Fibroblast of skin of back (primary cell): ENCODE results near the gene CACNA1G. TPM values are rescaled to one million over a fixed set of nuclear protein-coding genes. Genes with fewer than 3 reads are reported as not detected.

ENCODE experiments used
- DNase-seq: peaks from one replicate; pipeline ENCODE4 v3.0.0-alpha.2; 2013
- polyA plus RNA-seq, 2 experiments: library from polyadenylated mRNA; unstranded; fragments of 120-200 nt; gene quantifications; one replicate each; pipeline ENCODE4 v1.2.1, GENCODE V29; 2013; ENCODE audit not compliant: insufficient read length in 2 of 2

CACNA1G gene
- 0.37 TPM for polyA plus RNA-seq (2013, experiment 1 of 2; ENCODE audit: insufficient read length)
- polyA plus RNA-seq (2013, experiment 2 of 2; ENCODE audit: insufficient read length), result 0.08 TPM

DNA sequence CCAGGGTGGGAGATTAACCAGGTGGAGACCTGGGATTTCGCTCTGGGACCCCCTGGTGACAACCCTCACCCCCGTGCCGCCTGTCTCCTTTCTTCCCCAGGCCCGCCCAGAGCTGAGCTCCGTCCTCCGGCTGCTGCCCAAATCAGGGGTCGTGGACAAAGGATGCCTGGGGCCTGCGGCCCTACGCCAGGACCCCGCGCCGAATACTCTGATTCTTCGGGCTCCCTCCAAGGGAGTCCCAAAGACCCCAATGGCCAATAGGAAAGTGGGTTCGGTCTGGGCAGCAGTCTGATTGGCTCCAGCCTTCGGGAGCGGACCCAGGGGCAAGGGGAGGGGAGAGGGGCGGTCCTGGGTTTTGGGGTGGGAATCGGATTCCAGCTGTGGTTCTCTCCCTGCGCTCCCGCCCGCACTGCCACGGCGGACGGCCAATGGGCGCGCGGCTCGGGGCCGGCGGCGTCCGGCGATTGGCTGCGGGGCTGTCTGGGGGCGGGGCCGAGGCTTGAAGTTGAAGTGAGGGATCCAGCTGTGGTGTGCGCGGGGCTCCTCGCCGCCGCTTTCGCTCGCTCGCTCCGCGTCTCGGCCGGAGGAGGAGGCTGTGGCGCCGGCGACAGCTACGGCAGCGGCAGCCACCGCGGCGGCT is at the start of gene CACNA1G:
Gene CACNA1G, plus strand, starts transcription at position 531 of the 640 bp plus-strand sequence. CDS start 745 bp downstream, outside the sequence.
- DNase-seq, result peak; percentile 85

DNA sequence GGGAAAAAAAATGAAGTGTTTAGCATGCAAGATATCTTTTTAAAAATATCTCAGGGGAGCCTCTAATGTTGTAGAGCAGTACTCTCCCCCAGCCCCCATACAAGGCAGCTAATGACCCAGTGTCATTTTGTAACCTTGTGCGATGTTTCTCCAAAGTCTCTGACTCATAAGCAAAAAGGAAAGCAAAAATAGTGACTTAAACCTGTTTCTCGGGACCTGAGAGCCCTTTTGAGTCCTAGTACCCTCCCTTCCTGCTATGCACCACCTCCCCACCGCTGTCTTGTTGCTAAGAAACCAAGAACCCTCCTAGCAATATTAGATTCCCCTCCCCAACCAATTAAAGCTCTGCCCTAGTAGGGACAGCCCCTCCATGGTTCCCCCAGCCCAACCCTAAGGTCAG is 49.5 kb upstream of the CACNA1G start:
- peak; percentile 27 for DNase-seq

DNA sequence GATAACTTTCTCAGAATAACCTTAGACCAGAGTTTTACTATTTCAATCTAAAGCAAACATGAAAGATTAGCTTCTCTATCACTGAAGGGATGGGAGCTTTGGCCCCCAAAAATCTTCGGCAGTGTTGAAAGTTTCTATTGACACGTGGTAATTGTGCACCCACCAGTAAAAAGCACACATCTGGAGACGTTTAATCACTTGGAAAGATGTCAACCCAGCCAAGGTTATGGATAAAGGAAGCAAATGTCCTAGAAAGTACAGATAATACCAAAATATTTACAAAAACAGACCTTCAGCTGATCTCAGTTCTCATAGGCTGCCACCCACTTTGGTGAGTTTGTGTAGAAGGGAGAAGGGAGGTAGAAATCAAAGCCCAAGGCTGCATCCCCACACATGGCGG is 47.0 kb upstream of the CACNA1G start:
- DNase-seq, result no peak

DNA sequence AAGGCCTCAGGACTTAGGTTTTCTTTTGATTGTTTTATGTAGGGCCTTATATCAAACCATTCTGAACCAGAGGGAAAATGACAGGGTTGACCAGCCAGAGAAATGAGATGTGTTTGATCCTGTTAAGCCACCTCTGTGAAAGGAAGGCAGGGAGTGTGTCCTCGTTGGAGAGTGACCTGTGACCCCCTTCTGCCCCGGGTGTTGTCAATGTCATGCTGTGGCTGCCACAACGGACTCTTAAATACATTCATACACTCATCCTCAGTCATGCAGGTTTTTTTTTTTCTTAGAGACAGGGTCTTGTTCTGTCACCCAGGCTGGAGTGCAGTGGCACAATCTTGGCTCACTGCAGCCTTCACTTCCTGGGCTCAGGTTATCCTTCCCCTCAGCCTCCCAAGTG is 46.1 kb upstream of the CACNA1G start:
- DNase-seq, result no peak

DNA sequence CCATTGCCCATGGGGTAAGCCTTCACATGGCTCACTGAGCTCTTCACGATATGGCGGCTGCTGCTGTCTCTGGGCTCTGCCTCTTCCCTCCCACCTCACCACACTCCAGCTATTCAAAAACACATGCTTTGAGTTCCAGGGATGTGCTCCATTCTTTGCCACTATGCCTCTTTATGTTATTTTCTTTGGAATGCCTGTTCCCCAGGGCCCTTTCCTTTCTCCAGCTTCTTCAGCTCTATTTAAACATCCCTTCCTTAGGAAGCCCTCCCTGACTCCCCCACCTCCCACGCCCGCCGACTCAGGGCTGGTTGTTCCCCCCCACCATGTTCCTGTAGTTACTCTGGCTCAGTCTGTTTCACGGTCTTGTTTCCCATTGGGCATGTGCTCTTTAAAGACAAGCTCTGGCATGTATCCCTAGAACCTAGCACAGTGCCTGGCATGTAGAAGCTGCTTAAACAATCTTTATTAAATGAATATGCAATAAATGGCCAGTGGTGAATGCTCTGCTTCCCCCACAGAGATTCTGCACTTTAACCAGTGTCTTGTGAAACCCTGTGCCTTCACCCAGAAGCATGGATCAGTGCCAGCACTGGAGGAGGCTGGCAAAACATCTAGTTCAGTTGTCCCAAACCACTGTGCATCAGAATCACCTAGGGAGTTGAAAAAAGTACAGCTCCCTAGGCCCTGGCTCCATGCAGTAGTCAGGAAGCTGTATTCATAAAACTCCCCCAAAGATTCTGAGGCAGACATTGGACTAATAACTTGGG is 45.4 kb upstream of the CACNA1G start:
- peak; percentile 83 for DNase-seq

DNA sequence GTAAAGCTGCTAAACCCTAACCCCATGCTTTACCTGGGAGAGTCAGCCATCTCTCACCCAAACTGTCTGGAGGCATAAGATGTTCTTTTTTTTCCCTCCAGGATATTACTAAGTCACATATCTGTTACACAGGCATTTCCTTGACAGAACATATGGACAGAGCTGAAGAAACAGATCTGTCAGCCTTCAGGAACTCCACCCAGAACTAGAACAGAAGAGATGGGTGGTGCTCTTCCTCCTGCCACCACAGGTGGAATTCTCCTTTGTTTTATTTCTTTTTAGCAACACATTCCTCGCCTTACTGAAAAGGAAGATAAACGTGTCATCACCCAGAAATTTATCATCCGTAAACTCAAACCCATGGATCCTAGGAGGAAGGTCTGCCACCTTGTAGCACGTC is 43.5 kb upstream of the CACNA1G start:
- DNase-seq, result no peak

DNA sequence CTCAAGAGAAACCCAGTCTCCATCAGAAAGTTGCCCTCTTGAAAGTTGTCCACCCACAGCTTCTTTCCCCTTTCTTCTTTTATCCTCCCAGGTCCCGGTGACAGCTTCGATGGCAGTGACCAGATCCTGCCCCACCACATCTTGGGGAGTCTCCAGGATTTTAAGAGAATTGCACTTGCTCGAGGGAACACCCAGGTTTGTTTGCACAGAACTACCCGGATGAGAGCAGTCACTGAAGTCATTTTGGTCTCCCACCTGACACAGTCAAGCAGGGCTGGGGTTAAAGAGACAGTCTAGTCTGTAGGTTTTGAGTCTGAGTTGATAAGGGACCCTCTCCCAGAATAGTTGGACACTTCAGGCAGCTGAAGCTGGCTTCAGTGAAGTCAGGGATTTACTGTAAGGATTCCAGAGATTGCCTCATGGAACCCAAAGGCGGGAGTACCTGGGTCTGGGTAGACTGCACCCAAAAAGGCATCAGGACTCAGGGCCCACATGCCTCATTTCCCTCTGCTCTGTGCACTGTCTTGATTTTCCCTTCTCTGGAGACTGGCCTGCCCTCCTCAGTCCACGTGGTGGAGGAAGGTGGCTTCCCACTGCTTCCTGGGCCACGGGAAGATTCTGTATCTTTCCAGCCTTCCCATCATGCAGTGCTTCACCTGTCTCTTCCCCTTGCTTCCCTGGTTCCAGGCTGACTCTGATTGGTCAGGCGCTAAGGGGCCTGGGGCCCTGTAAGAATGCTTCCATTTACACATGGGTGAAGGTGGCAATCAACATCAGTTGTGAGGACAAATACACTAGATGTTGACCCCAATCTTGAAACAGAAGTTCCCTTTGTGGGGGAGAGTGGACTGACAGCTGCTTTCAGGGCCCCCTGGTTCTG is 42.8 kb upstream of the CACNA1G start:
- no peak for DNase-seq

DNA sequence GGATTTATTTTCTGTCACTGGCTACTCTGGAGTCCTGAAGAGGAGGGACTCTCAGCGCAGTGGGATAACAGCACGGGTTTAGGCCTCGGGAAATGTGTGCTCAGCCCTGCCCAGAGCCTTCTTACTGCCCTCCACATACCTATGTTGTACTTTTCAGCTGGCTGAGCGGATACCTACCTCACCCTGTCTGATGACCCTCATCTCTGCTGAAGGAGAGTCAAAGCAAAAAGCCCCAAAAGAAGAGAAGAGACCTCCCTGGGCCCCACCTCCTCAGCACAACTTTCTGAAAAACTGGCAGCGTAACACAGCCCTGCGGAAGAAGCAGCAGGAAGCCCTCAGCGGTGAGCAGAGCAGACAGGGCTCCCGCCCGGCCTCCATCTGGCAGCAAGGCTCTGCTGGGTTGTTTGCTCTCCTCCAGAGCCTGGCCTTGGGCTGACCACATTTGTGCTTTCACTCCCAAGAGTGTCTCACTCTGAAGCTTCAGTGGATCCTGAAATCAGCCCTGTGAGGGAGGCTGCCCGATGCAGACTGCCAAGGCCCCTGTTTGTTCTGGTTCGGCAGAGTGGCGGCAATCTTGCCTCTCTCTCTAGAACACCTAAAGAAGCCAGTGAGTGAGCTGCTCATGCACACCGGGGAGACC is 42.0 kb upstream of the CACNA1G start:
- no peak for DNase-seq

DNA sequence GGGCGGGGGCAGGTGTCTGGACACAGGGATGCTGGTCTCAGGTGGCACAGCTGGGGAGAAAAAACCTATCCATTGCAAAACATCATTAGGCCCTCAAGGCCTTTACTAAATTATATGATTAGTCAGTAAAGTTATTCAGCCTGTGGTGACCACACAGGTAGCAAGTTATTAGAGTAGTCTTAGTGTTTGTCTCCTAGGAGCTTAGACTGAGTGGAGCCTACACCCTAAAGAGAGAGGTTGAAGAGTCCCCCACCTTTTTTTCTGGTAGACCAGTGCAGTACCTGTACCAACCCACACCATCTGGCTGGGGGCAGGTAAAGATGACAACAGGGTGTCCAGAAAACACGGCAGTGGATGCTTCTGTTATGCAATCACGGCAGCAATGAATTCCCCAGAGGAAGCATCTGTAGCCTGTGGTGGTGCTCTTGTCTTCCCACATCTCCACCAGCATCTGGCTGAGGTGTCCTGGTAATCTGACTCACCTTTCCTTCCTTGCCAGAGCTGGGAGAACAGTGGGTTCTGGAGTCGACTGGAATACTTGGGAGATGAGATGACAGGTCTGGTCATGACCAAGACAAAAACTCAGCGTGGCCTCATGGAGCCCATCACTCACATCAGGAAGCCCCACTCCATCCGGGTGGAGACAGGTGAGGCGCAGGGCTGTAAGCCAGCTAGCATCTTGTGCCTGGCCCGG is 41.2 kb upstream of the CACNA1G start:
- no peak for DNase-seq

DNA sequence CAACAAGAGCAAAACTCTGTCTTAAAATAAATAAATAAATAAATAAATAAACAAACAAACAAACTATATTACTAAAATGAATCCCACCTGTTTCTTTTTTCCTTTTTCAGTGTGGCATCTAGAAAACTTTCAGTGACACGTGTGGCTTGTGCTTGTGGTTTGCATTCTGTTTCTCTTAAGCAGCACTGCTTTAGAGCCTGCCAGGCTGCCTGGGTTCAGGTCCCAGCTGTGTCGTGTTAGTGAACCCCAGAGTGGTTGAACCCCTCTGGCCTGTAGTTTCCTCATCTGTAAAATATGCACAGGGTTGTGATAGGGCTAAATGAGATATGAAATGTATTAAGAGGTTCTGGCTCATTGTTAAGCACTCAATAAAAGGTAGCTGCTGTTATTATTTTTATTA is 40.0 kb upstream of the CACNA1G start:
- no peak for DNase-seq

DNA sequence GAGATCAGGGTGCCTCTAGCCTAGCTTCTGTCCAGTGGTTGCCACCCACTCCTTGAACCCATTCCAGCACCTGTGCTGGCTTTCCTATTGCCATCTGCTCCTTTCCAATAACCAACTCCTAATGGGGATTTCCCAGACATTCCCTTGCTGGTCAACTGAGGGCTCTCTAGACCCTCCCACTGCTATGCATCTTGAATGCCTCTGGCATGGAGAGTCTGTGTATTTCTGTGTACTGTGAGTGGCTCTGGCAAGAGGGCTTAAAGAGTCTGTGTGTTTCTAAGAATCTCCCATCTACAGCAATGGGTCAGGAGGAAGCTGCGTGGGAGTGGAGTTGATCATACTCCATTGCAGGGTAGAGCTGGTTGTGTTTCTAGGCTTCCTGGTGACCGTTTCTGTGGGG is 39.0 kb upstream of the CACNA1G start:
- DNase-seq, result no peak

DNA sequence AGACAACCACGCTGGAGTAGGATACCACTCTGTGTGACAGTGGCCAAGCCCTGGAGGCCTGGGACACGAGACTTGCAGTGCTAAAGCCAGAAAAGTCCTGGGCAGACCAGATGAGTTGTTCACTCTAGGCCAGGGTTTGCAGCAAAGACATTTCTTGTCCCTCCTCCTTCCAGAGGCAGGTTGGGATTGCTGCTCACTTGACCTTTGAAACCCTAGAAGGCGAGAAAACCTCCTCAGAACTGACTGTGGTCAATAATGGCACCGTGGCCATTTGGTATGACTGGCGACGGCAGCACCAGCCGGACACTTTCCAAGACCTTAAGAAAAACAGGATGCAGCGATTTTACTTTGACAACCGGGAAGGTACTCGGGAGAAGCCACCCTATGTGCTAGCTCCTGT is 37.7 kb upstream of the CACNA1G start:
- no peak for DNase-seq

DNA sequence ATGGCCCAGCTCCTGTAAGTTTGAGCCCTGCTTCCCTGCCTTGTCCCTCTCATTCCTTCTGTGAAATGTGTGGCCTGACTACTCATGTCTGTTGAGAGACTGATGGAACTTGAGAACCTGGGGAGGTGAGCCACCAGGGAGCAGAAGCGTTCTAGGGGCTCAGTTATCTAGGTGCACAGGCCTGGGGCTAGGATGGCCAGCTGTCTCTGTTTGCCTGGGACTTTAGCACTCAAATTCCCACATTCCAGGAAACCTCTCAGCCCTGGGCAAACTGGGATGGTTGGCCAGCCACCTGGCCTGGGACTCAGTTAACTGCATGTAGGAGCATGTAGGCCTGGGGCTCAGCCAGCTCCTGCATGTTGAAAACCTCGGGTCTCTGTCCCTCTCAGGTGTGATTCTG is 37.3 kb upstream of the CACNA1G start:
- DNase-seq, result no peak

DNA sequence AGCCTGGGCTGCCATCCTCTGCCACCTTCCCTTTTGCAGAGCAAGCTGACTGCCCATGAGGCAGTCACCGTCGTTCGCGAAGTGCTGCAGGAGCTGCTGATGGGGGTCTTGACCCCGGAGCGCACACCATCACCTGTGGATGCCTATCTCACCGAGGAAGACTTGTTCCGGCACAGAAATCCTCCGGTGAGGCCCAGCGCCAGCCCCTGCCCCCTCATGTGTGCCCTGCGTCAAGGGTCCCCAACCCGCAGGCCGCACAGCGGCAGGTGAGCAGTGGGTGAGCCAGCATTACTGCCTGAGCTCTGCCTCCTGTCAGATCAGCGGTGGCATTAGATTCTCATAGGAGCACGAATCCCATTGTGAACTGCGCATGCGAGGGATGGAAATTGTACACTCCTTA is 35.7 kb upstream of the CACNA1G start:
- DNase-seq, result no peak

DNA sequence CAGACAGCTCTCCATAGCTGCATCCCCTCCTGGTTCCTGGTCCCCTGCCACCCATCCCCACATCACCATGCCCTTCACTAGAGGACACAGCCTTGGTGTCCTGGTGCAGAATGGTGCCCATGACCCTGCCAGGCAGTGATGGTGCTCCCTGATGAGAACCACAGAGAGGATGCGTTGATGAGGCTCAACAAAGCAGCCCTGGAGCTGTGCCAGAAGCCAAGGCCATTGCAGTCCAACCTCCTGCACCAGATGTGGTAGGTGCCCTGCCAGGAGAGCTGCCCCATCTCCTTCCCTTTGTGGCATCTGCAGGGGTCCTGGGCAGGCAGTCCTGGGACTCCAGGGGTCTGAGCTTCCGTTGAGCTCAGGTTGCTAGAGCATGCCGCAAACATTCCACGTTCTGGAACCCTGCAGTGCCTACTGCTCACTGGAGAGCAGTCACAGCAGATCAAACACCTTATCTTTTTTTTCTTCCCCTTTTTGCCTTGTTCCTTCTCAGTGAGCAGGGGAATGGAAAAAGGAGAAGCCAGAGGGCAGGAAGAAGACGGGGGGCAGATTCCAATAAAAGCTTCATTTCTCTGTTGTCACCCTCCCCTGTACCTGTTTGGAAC is 33.3 kb upstream of the CACNA1G start:
- DNase-seq, result no peak

DNA sequence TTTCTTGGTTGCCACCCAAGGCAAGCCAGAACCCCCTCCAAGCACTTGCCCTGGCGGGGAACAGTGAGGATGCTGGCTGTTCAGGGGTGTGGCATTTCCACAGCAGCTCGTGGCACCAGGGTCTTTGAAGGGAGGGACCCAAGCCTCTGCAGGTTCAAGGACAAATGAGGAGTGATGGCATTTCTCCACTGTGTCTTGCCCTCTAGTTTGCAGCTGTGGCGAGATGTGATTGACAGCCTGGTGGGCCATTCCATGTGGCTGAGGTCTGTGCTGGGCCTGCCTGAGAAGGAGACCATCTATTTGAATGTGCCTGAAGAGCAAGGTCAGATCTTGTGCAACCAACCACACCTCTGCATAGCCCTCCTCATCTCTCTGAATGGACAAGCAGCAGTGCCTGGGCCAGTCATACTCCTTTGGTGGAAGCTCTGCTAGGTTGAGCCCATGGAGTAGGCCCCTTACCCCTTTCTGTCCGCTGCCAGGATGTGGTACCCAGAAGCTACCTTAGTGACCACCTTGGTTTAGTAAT is 32.5 kb upstream of the CACNA1G start:
- DNase-seq, result no peak

DNA sequence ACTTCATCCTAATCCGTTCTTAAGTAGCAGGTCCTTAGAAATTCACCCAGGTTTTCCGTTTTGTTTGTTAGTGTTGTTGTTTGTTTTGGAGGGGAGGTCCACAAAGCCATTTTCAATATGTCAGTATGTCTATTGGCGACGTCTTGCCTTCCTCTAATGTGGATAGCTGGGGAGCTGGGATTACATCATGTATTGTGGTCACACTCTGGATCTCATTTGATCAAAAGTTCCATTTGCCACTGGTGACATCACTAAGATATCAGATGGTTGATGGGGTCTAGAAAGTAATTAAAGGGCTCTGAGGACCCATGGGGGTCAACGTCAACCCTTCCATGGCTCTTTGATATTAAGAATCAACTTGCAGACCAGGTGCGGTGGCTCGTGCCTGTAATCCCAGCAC is 30.7 kb upstream of the CACNA1G start:
- DNase-seq, result no peak

DNA sequence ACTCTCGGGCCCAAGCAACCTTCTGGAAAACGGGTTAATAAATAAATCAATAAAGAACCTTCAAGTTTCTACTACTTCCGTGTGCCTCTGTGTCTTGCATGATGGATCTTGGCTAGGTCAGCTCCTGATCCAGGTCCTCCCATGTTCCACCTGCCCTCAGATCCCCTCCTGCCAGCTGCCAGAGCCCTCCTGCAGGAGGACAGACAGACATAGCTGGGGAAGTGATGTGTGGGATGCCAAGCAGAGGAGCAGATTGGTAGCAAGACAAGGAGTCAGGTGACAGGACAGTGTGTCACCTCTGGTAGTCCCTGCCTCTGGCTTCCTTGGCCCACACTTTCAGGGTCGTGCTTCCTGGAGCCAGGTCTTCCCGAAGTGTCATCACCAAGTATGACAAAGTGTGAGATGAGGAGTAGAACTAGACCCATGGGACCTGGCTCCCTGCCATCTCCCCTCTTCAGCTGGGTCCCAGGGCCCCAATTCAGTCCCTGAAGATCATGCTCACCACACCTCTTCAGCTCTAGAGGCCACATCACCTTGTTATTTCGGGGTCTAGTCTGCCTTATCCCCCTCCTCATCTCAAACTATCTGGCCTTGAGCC is 29.0 kb upstream of the CACNA1G start:
- DNase-seq, result no peak

DNA sequence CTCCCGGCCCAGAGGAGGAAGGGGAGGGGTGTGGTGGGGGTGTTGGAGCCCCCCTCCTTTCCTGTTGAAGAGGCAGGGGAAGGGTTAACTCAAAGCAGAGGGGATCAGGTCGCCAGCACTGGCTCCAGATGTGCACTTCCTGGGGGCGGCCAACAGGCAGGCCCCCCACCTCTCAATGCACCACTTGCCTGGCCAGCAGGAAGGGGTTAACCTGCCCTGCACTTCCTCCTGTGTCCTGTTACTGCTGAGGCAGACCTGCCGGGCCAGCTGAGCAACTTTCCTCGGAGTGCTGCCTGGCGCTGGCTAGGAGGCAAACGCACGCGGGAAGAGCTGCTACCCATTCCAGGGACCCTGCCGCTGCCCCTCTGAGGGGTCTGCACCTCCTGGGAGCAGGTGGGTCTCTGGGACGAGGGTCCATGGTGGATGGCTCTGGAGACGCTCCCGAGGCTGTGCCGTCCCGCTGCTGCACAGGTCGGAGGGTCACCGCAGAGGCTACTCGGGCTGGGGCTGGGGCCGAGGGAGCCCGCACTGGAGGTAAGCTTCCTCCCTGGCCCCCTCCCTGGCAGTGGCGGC is 28.0 kb upstream of the CACNA1G start, which contains the start of gene EPN3:
Gene EPN3, plus strand, starts transcription at position 284 of the 573 bp plus-strand sequence. CDS start 3,822 bp downstream, outside the sequence.
- no peak for DNase-seq

DNA sequence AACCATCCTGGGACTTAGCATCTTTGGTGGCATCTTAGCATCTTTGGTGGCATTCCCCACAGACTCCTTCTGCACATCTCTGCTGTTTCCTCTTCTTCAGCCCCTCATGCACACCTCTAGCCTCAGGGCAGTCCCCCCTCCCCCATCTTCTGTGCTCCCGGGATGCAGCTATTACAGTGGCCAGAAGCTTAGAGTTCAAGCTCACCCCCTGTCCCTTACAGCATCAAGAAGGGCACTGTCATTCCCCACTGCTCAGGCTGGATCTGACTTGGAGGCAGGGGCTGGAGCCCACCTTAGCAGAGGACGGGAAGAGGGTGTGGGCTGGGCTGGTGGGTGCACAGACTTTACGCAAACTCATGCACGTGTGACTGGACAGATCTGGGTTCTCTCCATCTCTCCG is 27.3 kb upstream of the CACNA1G start:
- no peak for DNase-seq
